Measurements from ENCODE around the gene ST8SIA1.
"Not testable (repeated sequence)": the region's sequence is repeated elsewhere in the genome, so short reads cannot be mapped to it uniquely, and the experiment has no call there.

ST8SIA1 gene

GRCh38 chr12:22146686-22147085, 187.8 kb downstream of the ST8SIA1 start:
- DNase-seq: not testable (repeated sequence)
